ENCODE measurements around the gene MRPS21. TPM values are rescaled to one million over a fixed set of nuclear protein-coding genes. Genes with fewer than 3 reads are reported as not detected.

Gene MRPS21
- total and polyA plus RNA-seq, 9 of the 15 experiments (the other 6 are each of a cell fraction or from before 2014, with no cell fraction given) = 119 to 407 (median 149) TPM

DNA sequence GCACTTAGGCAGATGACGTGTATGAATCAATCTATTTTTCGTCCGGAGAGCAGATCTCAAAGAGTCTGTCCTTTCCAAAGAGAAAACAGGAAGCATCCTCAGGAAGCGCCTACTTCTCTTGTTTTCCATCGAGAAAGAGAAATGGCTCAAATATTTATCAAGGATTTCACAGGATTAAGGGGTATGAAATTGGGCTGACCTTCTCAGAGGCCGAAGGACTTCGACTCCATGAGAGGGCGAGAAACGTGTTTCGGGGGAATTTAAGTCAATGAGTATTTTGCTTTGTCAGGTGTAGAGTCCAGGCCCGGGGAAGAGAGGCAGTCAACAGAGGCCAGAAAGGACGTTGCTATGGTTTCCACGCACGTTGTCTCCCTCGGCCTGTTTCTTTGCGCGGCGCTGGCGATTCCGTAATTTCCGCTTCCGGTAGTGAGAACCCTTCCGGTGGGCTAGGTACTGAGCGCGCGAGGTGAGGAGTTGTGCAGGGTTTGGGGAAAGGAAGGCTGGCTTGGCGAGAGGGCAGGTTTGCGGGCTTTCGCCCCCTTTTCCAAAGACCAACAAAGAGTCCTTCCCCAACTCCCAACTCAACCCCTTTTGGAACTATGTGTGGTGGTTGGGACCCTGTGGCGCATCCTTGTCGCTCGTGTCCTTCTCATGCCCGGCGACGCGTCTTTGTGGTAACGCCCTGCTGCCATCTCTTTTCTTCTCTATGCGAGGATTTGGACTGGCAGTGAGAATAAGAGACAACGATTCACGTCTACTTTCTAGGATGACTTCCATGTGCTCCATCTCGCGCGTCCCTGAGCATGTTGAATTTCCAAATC is at the start of gene MRPS21 (continued):
- TF ChIP-seq, protein P1, sequence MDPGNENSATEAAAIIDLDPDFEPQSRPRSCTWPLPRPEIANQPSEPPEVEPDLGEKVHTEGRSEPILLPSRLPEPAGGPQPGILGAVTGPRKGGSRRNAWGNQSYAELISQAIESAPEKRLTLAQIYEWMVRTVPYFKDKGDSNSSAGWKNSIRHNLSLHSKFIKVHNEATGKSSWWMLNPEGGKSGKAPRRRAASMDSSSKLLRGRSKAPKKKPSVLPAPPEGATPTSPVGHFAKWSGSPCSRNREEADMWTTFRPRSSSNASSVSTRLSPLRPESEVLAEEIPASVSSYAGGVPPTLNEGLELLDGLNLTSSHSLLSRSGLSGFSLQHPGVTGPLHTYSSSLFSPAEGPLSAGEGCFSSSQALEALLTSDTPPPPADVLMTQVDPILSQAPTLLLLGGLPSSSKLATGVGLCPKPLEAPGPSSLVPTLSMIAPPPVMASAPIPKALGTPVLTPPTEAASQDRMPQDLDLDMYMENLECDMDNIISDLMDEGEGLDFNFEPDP (CRISPR knock-in tag; IDR thresholded peaks at IDR 0.05) = no peak
- TF ChIP-seq IFI16 (CRISPR knock-in tag; IDR thresholded peaks at IDR 0.05) = no peak
- no peak for TF ChIP-seq ZNF561 (CRISPR knock-in tag; conservative IDR thresholded peaks at IDR 0.05)
- no peak for TF ChIP-seq ZNF696 (CRISPR knock-in tag; conservative IDR thresholded peaks at IDR 0.05)
- no peak for TF ChIP-seq ZNF77 (CRISPR knock-in tag; IDR thresholded peaks at IDR 0.05)
- TF ChIP-seq, protein P2, sequence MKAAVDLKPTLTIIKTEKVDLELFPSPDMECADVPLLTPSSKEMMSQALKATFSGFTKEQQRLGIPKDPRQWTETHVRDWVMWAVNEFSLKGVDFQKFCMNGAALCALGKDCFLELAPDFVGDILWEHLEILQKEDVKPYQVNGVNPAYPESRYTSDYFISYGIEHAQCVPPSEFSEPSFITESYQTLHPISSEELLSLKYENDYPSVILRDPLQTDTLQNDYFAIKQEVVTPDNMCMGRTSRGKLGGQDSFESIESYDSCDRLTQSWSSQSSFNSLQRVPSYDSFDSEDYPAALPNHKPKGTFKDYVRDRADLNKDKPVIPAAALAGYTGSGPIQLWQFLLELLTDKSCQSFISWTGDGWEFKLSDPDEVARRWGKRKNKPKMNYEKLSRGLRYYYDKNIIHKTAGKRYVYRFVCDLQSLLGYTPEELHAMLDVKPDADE (conservative IDR thresholded peaks at IDR 0.05; ENCODE audit: control insufficient read depth, low read depth, low read length) = 0 out of 2 replicates have a peak, but pooled peaks have one; percentile 51
- TF ChIP-seq, protein P3, sequence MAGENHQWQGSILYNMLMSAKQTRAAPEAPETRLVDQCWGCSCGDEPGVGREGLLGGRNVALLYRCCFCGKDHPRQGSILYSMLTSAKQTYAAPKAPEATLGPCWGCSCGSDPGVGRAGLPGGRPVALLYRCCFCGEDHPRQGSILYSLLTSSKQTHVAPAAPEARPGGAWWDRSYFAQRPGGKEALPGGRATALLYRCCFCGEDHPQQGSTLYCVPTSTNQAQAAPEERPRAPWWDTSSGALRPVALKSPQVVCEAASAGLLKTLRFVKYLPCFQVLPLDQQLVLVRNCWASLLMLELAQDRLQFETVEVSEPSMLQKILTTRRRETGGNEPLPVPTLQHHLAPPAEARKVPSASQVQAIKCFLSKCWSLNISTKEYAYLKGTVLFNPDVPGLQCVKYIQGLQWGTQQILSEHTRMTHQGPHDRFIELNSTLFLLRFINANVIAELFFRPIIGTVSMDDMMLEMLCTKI (IDR thresholded peaks at IDR 0.05; ENCODE audit: partially characterized antibody) = no peak
- TF ChIP-seq HMG20B (CRISPR knock-in tag; IDR thresholded peaks at IDR 0.05) = no peak
- no peak for TF ChIP-seq KLF10 (CRISPR knock-in tag; IDR thresholded peaks at IDR 0.05)
- peak; percentile 96 for TF ChIP-seq C11orf30 (IDR thresholded peaks at IDR 0.05; ENCODE audit: low read depth)
- TF ChIP-seq POLR2A (conservative IDR thresholded peaks at IDR 0.05) = peak; percentile 96
- TF ChIP-seq, protein P4, sequence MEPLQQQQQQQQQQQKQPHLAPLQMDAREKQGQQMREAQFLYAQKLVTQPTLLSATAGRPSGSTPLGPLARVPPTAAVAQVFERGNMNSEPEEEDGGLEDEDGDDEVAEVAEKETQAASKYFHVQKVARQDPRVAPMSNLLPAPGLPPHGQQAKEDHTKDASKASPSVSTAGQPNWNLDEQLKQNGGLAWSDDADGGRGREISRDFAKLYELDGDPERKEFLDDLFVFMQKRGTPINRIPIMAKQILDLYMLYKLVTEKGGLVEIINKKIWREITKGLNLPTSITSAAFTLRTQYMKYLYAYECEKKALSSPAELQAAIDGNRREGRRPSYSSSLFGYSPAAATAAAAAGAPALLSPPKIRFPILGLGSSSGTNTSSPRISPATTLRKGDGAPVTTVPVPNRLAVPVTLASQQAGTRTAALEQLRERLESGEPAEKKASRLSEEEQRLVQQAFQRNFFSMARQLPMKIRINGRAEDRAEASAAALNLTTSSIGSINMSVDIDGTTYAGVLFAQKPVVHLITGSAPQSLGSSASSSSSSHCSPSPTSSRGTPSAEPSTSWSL (CRISPR knock-in tag; IDR thresholded peaks at IDR 0.05; ENCODE audit: borderline replicate concordance) = no peak
- no peak for TF ChIP-seq U2AF2 (optimal IDR thresholded peaks at IDR 0.05; ENCODE audit: low read depth, low read length)
- peak; percentile 73 for TF ChIP-seq CXXC5 (CRISPR knock-in tag; IDR thresholded peaks at IDR 0.05)
- no peak for TF ChIP-seq MTF1 (CRISPR knock-in tag; IDR thresholded peaks at IDR 0.05; ENCODE audit: borderline replicate concordance)
- TF ChIP-seq EP400 (IDR thresholded peaks at IDR 0.05) = peak; percentile 96
- TF ChIP-seq PURB (CRISPR knock-in tag; IDR thresholded peaks at IDR 0.05; ENCODE audit: low read depth) = no peak
- no peak for TF ChIP-seq TEAD2 (tag; IDR thresholded peaks at IDR 0.05)
- no peak for TF ChIP-seq RAD51 (IDR thresholded peaks at IDR 0.05; ENCODE audit: borderline replicate concordance, low read depth)
- no peak for TF ChIP-seq TSC22D4 (tag; IDR thresholded peaks at IDR 0.05)
- TF ChIP-seq, protein P5, sequence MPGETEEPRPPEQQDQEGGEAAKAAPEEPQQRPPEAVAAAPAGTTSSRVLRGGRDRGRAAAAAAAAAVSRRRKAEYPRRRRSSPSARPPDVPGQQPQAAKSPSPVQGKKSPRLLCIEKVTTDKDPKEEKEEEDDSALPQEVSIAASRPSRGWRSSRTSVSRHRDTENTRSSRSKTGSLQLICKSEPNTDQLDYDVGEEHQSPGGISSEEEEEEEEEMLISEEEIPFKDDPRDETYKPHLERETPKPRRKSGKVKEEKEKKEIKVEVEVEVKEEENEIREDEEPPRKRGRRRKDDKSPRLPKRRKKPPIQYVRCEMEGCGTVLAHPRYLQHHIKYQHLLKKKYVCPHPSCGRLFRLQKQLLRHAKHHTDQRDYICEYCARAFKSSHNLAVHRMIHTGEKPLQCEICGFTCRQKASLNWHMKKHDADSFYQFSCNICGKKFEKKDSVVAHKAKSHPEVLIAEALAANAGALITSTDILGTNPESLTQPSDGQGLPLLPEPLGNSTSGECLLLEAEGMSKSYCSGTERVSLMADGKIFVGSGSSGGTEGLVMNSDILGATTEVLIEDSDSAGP (CRISPR knock-in tag; IDR thresholded peaks at IDR 0.05) = no peak
- TF ChIP-seq ZNF124 (CRISPR knock-in tag; IDR thresholded peaks at IDR 0.05) = no peak
- TF ChIP-seq ARID1B (IDR thresholded peaks at IDR 0.05) = no peak

All from K562 (cell line).